ENCODE measurements around the gene RIC8B. TPM values are rescaled to one million over a fixed set of nuclear protein-coding genes. Genes with fewer than 3 reads are reported as not detected.
A peak's percentile ranks its signal among the peaks of the same experiment; 100 is the strongest.

Gene RIC8B
- total and polyA plus RNA-seq, 2 of the 13 experiments (the other 11 are each of a cell fraction or from before 2014, with no cell fraction given): 5.1 to 7.5 TPM

DNA sequence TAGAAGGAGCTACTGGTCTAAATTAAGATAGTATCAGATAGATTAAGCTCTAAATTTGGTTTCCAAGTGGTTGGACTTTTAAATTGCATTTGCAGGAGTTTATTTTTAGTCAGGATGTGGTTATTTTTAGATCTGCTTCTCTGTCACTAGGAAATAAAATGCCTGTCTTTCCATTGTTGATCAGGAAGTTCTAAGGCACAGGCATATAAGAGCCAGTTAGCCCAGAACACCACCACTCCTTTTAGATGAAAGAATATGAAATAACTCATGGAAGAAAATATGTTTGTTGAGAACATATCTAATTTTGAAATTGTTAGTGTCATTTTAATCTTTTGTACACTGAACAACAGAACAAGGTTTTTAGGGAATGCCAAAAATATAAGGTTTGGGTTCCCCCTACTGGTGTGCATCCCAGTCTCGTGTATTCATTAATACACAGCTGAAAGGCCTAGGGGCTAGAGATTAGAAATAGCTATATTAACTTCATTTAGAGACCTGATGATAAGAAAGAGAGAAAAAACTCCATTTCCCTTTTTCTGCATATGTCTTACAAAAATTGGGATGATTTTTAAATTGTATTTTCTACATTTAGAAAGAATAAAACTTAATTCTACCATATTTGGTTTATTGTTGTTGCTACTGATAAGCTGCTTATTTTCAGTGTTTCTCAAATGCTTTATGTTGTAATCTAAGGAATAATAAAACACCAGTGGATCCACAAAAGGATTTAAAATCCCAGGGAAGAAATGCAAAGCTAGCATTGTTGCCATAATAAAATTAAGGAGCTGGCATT is 67.2 kb downstream of the RIC8B start:
- H4K20me1 ChIP-seq (ENCODE audit: insufficient read depth, low read length): no peaks in the 10 kb centered on the region
- no peak overlapping the region for H2AFZ ChIP-seq (ENCODE audit: low read length)
- POLR2A ChIA-PET: interaction anchor here (1.2 kb wide), 1 partner anchor 484 kb away, joined by 4 read pairs; the partner anchor contains the start of gene POLR3B
- WGBS (ENCODE audit: low lambda C conversion rate): 54% methylated on average over 1 of the region's 1 CpG
- H3K27ac ChIP-seq (ENCODE audit: extremely low read length, insufficient read depth, low read length): peak overlapping the region; percentile 9
- intact Hi-C loops (cut with micrococcal nuclease; ENCODE audit: unreplicated experiment) (loop anchor here (1.0 to 10.0 kb wide), 4 partner anchors 79 to 487 kb away; partner anchors contain the start of gene POLR3B), in situ Hi-C loops (cut with HindIII; ENCODE audit: extremely low pct_ligation_motif_present, low pct_unique_long_range_greater_than_20kb) (loop anchor here (10.0 kb wide), 1 partner anchor 457 kb away; no protein-coding TSS in a partner anchor)
- FAIRE-seq (peak; percentile 39), ATAC-seq (peak; percentile 71), DNase-seq (ENCODE audit: low spot score) (peak; percentile 30)
- peaks cover 2 to 23% of the 10 kb centered on the region in 2 experiments; a peak in 4 of 5 replicates for H3K36me3 ChIP-seq (replicated peaks in 1 of 2; ENCODE audit: control insufficient read depth in 1 of 2, insufficient read depth in 2 of 2, low read length in 2 of 2)
- H3K4me3 ChIP-seq (replicated peaks in 1 of 3; ENCODE audit: insufficient read depth in 1 of 3, low read depth in 2 of 3, low read length in 3 of 3): no peak overlapping the region
- H3K4me1 ChIP-seq (ENCODE audit: insufficient read depth, low read length): peaks cover 26% of the 10 kb centered on the region
- no TSS peak for BruUV-seq (replicated peaks)
- H3K4me2 ChIP-seq (ENCODE audit: low read depth, low read length): no peak overlapping the region
- H3K9me3 ChIP-seq (ENCODE audit: low read length): no peaks in the 10 kb centered on the region
- no peaks in the 10 kb centered on the region for H3K79me2 ChIP-seq (ENCODE audit: insufficient read depth, low read length)
- CTCF ChIA-PET (ENCODE audit: low intra/inter-chr PET ratio, low total read pairs): interaction anchor here (1.3 to 1.6 kb wide), 3 partner anchors 78 to 456 kb away, joined by 3 to 9 read pairs (median 4); no protein-coding TSS in a partner anchor
- H3K27me3 ChIP-seq (ENCODE audit: control insufficient read depth in 1 of 2, insufficient read depth in 2 of 2, low read length in 2 of 2): no peaks in the 10 kb centered on the region
- H3K9ac ChIP-seq (ENCODE audit: insufficient read depth, low read depth, low read length): no peak overlapping the region
- TF ChIP-seq SMC3 (IDR thresholded peaks at IDR 0.05; ENCODE audit: low read length): peak; percentile 49
- TF ChIP-seq, protein P1, sequence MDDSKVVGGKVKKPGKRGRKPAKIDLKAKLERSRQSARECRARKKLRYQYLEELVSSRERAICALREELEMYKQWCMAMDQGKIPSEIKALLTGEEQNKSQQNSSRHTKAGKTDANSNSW (CRISPR knock-in tag; IDR thresholded peaks at IDR 0.05; ENCODE audit: borderline replicate concordance): no peak
- TF ChIP-seq, protein P2, sequence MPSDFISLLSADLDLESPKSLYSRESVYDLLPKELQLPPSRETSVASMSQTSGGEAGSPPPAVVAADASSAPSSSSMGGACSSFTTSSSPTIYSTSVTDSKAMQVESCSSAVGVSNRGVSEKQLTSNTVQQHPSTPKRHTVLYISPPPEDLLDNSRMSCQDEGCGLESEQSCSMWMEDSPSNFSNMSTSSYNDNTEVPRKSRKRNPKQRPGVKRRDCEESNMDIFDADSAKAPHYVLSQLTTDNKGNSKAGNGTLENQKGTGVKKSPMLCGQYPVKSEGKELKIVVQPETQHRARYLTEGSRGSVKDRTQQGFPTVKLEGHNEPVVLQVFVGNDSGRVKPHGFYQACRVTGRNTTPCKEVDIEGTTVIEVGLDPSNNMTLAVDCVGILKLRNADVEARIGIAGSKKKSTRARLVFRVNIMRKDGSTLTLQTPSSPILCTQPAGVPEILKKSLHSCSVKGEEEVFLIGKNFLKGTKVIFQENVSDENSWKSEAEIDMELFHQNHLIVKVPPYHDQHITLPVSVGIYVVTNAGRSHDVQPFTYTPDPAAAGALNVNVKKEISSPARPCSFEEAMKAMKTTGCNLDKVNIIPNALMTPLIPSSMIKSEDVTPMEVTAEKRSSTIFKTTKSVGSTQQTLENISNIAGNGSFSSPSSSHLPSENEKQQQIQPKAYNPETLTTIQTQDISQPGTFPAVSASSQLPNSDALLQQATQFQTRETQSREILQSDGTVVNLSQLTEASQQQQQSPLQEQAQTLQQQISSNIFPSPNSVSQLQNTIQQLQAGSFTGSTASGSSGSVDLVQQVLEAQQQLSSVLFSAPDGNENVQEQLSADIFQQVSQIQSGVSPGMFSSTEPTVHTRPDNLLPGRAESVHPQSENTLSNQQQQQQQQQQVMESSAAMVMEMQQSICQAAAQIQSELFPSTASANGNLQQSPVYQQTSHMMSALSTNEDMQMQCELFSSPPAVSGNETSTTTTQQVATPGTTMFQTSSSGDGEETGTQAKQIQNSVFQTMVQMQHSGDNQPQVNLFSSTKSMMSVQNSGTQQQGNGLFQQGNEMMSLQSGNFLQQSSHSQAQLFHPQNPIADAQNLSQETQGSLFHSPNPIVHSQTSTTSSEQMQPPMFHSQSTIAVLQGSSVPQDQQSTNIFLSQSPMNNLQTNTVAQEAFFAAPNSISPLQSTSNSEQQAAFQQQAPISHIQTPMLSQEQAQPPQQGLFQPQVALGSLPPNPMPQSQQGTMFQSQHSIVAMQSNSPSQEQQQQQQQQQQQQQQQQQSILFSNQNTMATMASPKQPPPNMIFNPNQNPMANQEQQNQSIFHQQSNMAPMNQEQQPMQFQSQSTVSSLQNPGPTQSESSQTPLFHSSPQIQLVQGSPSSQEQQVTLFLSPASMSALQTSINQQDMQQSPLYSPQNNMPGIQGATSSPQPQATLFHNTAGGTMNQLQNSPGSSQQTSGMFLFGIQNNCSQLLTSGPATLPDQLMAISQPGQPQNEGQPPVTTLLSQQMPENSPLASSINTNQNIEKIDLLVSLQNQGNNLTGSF (CRISPR knock-in tag; IDR thresholded peaks at IDR 0.05): no peak
- TF ChIP-seq, protein P3, sequence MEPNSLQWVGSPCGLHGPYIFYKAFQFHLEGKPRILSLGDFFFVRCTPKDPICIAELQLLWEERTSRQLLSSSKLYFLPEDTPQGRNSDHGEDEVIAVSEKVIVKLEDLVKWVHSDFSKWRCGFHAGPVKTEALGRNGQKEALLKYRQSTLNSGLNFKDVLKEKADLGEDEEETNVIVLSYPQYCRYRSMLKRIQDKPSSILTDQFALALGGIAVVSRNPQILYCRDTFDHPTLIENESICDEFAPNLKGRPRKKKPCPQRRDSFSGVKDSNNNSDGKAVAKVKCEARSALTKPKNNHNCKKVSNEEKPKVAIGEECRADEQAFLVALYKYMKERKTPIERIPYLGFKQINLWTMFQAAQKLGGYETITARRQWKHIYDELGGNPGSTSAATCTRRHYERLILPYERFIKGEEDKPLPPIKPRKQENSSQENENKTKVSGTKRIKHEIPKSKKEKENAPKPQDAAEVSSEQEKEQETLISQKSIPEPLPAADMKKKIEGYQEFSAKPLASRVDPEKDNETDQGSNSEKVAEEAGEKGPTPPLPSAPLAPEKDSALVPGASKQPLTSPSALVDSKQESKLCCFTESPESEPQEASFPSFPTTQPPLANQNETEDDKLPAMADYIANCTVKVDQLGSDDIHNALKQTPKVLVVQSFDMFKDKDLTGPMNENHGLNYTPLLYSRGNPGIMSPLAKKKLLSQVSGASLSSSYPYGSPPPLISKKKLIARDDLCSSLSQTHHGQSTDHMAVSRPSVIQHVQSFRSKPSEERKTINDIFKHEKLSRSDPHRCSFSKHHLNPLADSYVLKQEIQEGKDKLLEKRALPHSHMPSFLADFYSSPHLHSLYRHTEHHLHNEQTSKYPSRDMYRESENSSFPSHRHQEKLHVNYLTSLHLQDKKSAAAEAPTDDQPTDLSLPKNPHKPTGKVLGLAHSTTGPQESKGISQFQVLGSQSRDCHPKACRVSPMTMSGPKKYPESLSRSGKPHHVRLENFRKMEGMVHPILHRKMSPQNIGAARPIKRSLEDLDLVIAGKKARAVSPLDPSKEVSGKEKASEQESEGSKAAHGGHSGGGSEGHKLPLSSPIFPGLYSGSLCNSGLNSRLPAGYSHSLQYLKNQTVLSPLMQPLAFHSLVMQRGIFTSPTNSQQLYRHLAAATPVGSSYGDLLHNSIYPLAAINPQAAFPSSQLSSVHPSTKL (CRISPR knock-in tag; IDR thresholded peaks at IDR 0.05): no peak
- TF ChIP-seq, protein P4, sequence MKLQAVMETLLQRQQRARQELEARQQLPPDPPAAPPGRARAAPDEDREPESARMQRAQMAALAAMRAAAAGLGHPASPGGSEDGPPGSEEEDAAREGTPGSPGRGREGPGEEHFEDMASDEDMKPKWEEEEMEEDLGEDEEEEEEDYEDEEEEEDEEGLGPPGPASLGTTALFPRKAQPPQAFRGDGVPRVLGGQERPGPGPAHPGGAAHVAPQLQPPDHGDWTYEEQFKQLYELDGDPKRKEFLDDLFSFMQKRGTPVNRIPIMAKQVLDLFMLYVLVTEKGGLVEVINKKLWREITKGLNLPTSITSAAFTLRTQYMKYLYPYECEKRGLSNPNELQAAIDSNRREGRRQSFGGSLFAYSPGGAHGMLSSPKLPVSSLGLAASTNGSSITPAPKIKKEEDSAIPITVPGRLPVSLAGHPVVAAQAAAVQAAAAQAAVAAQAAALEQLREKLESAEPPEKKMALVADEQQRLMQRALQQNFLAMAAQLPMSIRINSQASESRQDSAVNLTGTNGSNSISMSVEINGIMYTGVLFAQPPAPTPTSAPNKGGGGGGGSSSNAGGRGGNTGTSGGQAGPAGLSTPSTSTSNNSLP (IDR thresholded peaks at IDR 0.05; ENCODE audit: low read depth, low read length): 0 out of 2 replicates have a peak, but pooled peaks have one; percentile 23
- no peak for TF ChIP-seq MIXL1 (CRISPR knock-in tag; IDR thresholded peaks at IDR 0.05)
- TF ChIP-seq, protein P5, sequence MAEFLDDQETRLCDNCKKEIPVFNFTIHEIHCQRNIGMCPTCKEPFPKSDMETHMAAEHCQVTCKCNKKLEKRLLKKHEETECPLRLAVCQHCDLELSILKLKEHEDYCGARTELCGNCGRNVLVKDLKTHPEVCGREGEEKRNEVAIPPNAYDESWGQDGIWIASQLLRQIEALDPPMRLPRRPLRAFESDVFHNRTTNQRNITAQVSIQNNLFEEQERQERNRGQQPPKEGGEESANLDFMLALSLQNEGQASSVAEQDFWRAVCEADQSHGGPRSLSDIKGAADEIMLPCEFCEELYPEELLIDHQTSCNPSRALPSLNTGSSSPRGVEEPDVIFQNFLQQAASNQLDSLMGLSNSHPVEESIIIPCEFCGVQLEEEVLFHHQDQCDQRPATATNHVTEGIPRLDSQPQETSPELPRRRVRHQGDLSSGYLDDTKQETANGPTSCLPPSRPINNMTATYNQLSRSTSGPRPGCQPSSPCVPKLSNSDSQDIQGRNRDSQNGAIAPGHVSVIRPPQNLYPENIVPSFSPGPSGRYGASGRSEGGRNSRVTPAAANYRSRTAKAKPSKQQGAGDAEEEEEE (CRISPR knock-in tag; IDR thresholded peaks at IDR 0.05; ENCODE audit: borderline replicate concordance): no peak
- TF ChIP-seq NR2C2 (CRISPR knock-in tag; IDR thresholded peaks at IDR 0.05; ENCODE audit: borderline replicate concordance): no peak
- TF ChIP-seq RAD21 (CRISPR knock-in tag; IDR thresholded peaks at IDR 0.05): peak; percentile 36; the same call in 1 of the 2 replicates

Measured in HepG2 (cell line).